H9 (cell line): ENCODE results near the gene AP2S1. TPM values are rescaled to one million over a fixed set of nuclear protein-coding genes. Genes with fewer than 3 reads are reported as not detected.

Source experiments
- DNase-seq: peaks from one replicate; pipeline ENCODE4 v3.0.0-alpha.2; 2017
- H2AFZ ChIP-seq: one replicate; pipeline ENCODE4 v1.6.1; 2013; ENCODE audit warnings: mild to moderate bottlenecking, low read length, control low read depth, moderate library complexity
- H2AK5ac ChIP-seq: 2 replicates; pipeline ENCODE4 v1.6.1; 2013; ENCODE audit warnings: low read length, control low read depth, mixed read lengths; ENCODE audit not compliant: insufficient read length
- H2BK120ac ChIP-seq: one replicate; pipeline ENCODE4 v1.6.1; 2013; ENCODE audit warnings: low read depth, mild to moderate bottlenecking, low read length, control low read depth, inconsistent platforms; ENCODE audit not compliant: poor library complexity, severe bottlenecking
- H2BK12ac ChIP-seq: 2 replicates; pipeline ENCODE4 v1.6.1; 2013; ENCODE audit warnings: low read length, control low read depth, mixed read lengths, low read depth; ENCODE audit not compliant: insufficient read length
- H2BK15ac ChIP-seq: 2 replicates; pipeline ENCODE4 v1.6.1; 2013; ENCODE audit warnings: low read depth, low read length, control low read depth
- H2BK20ac ChIP-seq: one replicate; pipeline ENCODE4 v1.6.1; 2013; ENCODE audit warnings: low read depth, mild to moderate bottlenecking, low read length, control low read depth, inconsistent platforms; ENCODE audit not compliant: poor library complexity, severe bottlenecking
- H2BK5ac ChIP-seq: 2 replicates; pipeline ENCODE4 v1.6.1; 2013; ENCODE audit warnings: low read length, control low read depth, mixed read lengths; ENCODE audit not compliant: insufficient read length
- H3K14ac ChIP-seq: 2 replicates; pipeline ENCODE4 v1.6.1; 2013; ENCODE audit warnings: low read length, control low read depth; ENCODE audit not compliant: insufficient read depth
- H3K18ac ChIP-seq: 2 replicates; pipeline ENCODE4 v1.6.1; 2013; ENCODE audit warnings: low read depth, mild to moderate bottlenecking, mixed read lengths, low read length, control low read depth; ENCODE audit not compliant: insufficient read length
- H3K23ac ChIP-seq: 2 replicates; pipeline ENCODE4 v1.6.1; 2013; ENCODE audit warnings: low read length, control low read depth, mixed read lengths, low read depth; ENCODE audit not compliant: insufficient read length
- H3K23me2 ChIP-seq: 2 replicates; pipeline ENCODE4 v1.6.1; 2013; ENCODE audit warnings: low read depth, mild to moderate bottlenecking, mixed read lengths, low read length, control low read depth; ENCODE audit not compliant: insufficient read length, poor library complexity, severe bottlenecking
- H3K27ac ChIP-seq: 2 replicates; pipeline ENCODE4 v1.5.1; 2013; ENCODE audit warnings: low read length, control low read depth, mixed read lengths, low read depth; ENCODE audit not compliant: insufficient read length
- H3K27me3 ChIP-seq: 2 replicates; pipeline ENCODE4 v1.6.1; 2013; ENCODE audit warnings: low read length, control low read depth, inconsistent platforms; ENCODE audit not compliant: insufficient read depth
- H3K4ac ChIP-seq: 2 replicates; pipeline ENCODE4 v1.6.1; 2013; ENCODE audit warnings: low read depth, mild to moderate bottlenecking, control low read depth, inconsistent platforms, low read length, moderate library complexity
- H3K4me1 ChIP-seq: 2 replicates; pipeline ENCODE4 v1.6.1; 2013; ENCODE audit warnings: low read length, control low read depth, inconsistent platforms; ENCODE audit not compliant: insufficient read depth
- H3K4me2 ChIP-seq: 2 replicates; pipeline ENCODE4 v1.6.1; 2013; ENCODE audit warnings: low read length, control low read depth, mixed read lengths; ENCODE audit not compliant: insufficient read length, insufficient read depth
- H3K56ac ChIP-seq: 2 replicates; pipeline ENCODE4 v1.6.1; 2013; ENCODE audit warnings: low read depth, mild to moderate bottlenecking, mixed read lengths, low read length, control low read depth; ENCODE audit not compliant: insufficient read length
- H3K79me1 ChIP-seq: 2 replicates; pipeline ENCODE4 v1.6.1; 2013; ENCODE audit warnings: low read depth, mild to moderate bottlenecking, moderate library complexity, low read length, control low read depth, inconsistent platforms; ENCODE audit not compliant: insufficient read depth, poor library complexity, severe bottlenecking
- H3K79me2 ChIP-seq: 2 replicates; pipeline ENCODE4 v1.6.1; 2013; ENCODE audit warnings: low read length, control low read depth, inconsistent platforms; ENCODE audit not compliant: insufficient read depth
- H3K9ac ChIP-seq: 2 replicates; pipeline ENCODE4 v1.6.1; 2013; ENCODE audit warnings: low read length, control low read depth, mixed read lengths; ENCODE audit not compliant: insufficient read length; ENCODE audit errors: extremely low read depth
- H3K9me3 ChIP-seq: one replicate; pipeline ENCODE4 v1.6.1; 2013; ENCODE audit warnings: low read depth, low read length, inconsistent platforms; ENCODE audit not compliant: control insufficient read depth
- H3T11ph ChIP-seq: one replicate; pipeline ENCODE4 v1.6.1; 2013; ENCODE audit warnings: mild to moderate bottlenecking, low read length, control low read depth, inconsistent platforms
- H4K20me1 ChIP-seq: one replicate; pipeline ENCODE4 v1.6.1; 2013; ENCODE audit not compliant: control insufficient read depth, insufficient read length, insufficient read depth
- H4K5ac ChIP-seq: 2 replicates; pipeline ENCODE4 v1.6.1; 2013; ENCODE audit warnings: low read depth, mild to moderate bottlenecking, mixed read lengths, low read length, control low read depth; ENCODE audit not compliant: insufficient read length
- H4K8ac ChIP-seq: replicated peaks from 2 replicates; pipeline ENCODE4 v1.6.1; 2013; ENCODE audit warnings: low read length, control low read depth, mixed read lengths, low read depth; ENCODE audit not compliant: insufficient read length
- H4K91ac ChIP-seq: 2 replicates; pipeline ENCODE4 v1.6.1; 2013; ENCODE audit warnings: low read depth, mild to moderate bottlenecking, moderate library complexity, mixed read lengths, low read length, control low read depth; ENCODE audit not compliant: insufficient read length
- H3K27ac Mint-ChIP-seq, 3 experiments: 2 replicates in 2 of 3; 3 replicates in 1 of 3; pipeline ENCODE4 v1.8.0; 2020 to 2021; ENCODE audit warnings: mixed read lengths in 3 of 3, mild to moderate bottlenecking in 1 of 3, moderate library complexity in 1 of 3
- H3K27me3 Mint-ChIP-seq: 2 replicates; pipeline ENCODE4 v1.8.0; 2021; ENCODE audit warnings: low read depth, mild to moderate bottlenecking, moderate library complexity, mixed read lengths
- H3K36me3 Mint-ChIP-seq, 3 experiments: 2 replicates in 2 of 3; 3 replicates in 1 of 3; pipeline ENCODE4 v1.8.0; 2020 to 2021; ENCODE audit warnings: low read depth in 3 of 3, mixed read lengths in 3 of 3; ENCODE audit not compliant: insufficient read depth in 1 of 3
- H3K4me1 Mint-ChIP-seq, 2 experiments: 2 replicates each; pipeline ENCODE4 v1.8.0; 2020; ENCODE audit warnings: mixed read lengths in 2 of 2
- H3K4me3 Mint-ChIP-seq, 2 experiments: 2 replicates in 1 of 2; 3 replicates in 1 of 2; pipeline ENCODE4 v1.8.0; 2020 to 2021; ENCODE audit warnings: mild to moderate bottlenecking in 2 of 2, mixed read lengths in 2 of 2, moderate library complexity in 1 of 2
- H3K9me3 Mint-ChIP-seq, 2 experiments: 2 replicates in 1 of 2; 3 replicates in 1 of 2; pipeline ENCODE4 v1.8.0; 2020; ENCODE audit warnings: mild to moderate bottlenecking in 2 of 2, mixed read lengths in 2 of 2, moderate library complexity in 1 of 2
- CTCF ChIP-seq: fragments of 200-600 bp; sonication (generic); conservative IDR thresholded peaks from 3 replicates; pipeline ENCODE4 v1.8.0; 2021; ENCODE audit warnings: antibody characterized with exemption, mild to moderate bottlenecking
- WGBS: extraction: QIAGEN DNeasy Blood & Tissue Kit; methylation state at CpG from one replicate; pipeline ENCODE4 v1.1.7; 2013; ENCODE audit warnings: missing lambda C conversion rate, low lambda C conversion rate, mixed read lengths; ENCODE audit not compliant: insufficient read length; ENCODE audit errors: extremely low coverage; 5-methylcytosine and 5-hydroxymethylcytosine counted together
- total RNA-seq: library from RNA; stranded (reverse); gene quantifications from 2 replicates; pipeline ENCODE4 v1.2.1, GENCODE V29; 2021

Gene AP2S1
- total RNA-seq, 1 experiment from 2014 or later: 193 TPM

DNA sequence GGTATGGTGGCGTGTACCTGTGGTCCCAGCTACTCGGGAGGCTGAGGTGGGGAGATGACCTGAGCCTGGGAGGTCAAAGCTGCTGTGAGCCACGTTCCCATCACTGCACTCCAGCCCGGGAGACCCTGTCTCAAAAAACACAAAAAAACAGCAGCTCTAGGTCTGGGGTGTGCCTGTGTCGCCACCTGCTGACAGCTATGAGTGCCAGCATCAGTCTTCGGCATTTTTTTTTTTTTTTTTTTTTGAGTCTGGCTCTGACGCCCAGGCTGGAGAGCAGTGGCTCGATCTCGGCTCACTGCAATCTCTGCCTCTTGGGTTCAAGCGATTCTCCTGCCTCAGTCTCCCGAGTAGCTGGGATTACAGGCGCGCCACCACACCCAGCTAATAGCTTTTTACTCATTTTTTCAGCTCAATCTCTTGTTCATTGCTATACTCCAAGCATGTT, 10.1 kb downstream of the AP2S1 start:
- TF ChIP-seq CTCF: peak; percentile 90
- H3K79me2 ChIP-seq: no peaks in the 10 kb centered on the region
- no peaks in the 10 kb centered on the region for H3K4me1 Mint-ChIP-seq
- no peak overlapping the region for H4K5ac ChIP-seq
- H2AFZ ChIP-seq: no peak overlapping the region
- H3K9me3 ChIP-seq: no peaks in the 10 kb centered on the region
- H3K27ac ChIP-seq: no peak overlapping the region
- no peak overlapping the region for H3T11ph ChIP-seq
- H3K27me3 Mint-ChIP-seq: no peaks in the 10 kb centered on the region
- no peak overlapping the region for H2BK20ac ChIP-seq
- no peak overlapping the region for H4K91ac ChIP-seq
- H2BK12ac ChIP-seq: no peak overlapping the region
- H3K79me1 ChIP-seq: no peaks in the 10 kb centered on the region
- no peaks in the 10 kb centered on the region; a peak in 1 of 5 replicates for H3K9me3 Mint-ChIP-seq
- H2AK5ac ChIP-seq: no peak overlapping the region
- no peak overlapping the region for H2BK15ac ChIP-seq
- no peak overlapping the region for H3K4me2 ChIP-seq
- peak; percentile 78 for DNase-seq
- no peaks in the 10 kb centered on the region for H3K27me3 ChIP-seq
- WGBS: no CpG with 5 or more reads among the region's 13 CpGs
- H3K18ac ChIP-seq: no peak overlapping the region
- no peak overlapping the region for H2BK120ac ChIP-seq
- no peaks in the 10 kb centered on the region for H4K20me1 ChIP-seq
- H3K23ac ChIP-seq: no peak overlapping the region
- no peak overlapping the region for H3K56ac ChIP-seq
- H3K14ac ChIP-seq: no peak overlapping the region
- H2BK5ac ChIP-seq: no peak overlapping the region
- no peak overlapping the region for H4K8ac ChIP-seq
- H3K4me3 Mint-ChIP-seq: no peak overlapping the region
- H3K4me1 ChIP-seq: no peaks in the 10 kb centered on the region
- H3K27ac Mint-ChIP-seq: peak overlapping the region in 1 of 3 experiments; percentile 64; a peak in 3 of 7 replicates
- H3K9ac ChIP-seq: no peak overlapping the region
- H3K36me3 Mint-ChIP-seq: peaks cover 21 to 56% (median 46%) of the 10 kb centered on the region in 3 experiments; a peak in 6 of 7 replicates
- H3K23me2 ChIP-seq: no peaks in the 10 kb centered on the region
- H3K4ac ChIP-seq: no peak overlapping the region
